GM12872 (cell line): ENCODE measurements around the gene TSPAN14.

Source experiments
- CTCF ChIP-seq: IDR thresholded peaks from 3 replicates; pipeline ENCODE4 v1.5.1; 2011; ENCODE audit warnings: low read depth, mild to moderate bottlenecking, low read length, moderate library complexity; ENCODE audit not compliant: insufficient read depth

Gene TSPAN14

GRCh38 chr10:80476685-80477084 is 22.6 kb downstream of the TSPAN14 start:
- TF ChIP-seq CTCF, result no peak

GRCh38 chr10:80477813-80478212 is 23.7 kb downstream of the TSPAN14 start:
- no peak for TF ChIP-seq CTCF

GRCh38 chr10:80480852-80481251 is 26.7 kb downstream of the TSPAN14 start:
- no peak for TF ChIP-seq CTCF

- no peak for TF ChIP-seq CTCF
Observed at GRCh38 chr10:80484243-80484642, 30.1 kb downstream of the TSPAN14 start.

GRCh38 chr10:80484676-80485075 is 30.6 kb downstream of the TSPAN14 start:
- no peak for TF ChIP-seq CTCF

GRCh38 chr10:80485076-80485945 is 31.2 kb downstream of the TSPAN14 start:
- TF ChIP-seq CTCF, result no peak

- no peak for TF ChIP-seq CTCF
Observed at GRCh38 chr10:80485946-80486764, 32.0 kb downstream of the TSPAN14 start.
